ENCODE measurements around the gene TMCO1.
"Not testable (repeated sequence)": the region's sequence is repeated elsewhere in the genome, so short reads cannot be mapped to it uniquely, and the experiment has no call there.

Gene TMCO1

GRCh38 chr1:165683848-165684485 is 84.7 kb downstream of the TMCO1 start:
- no peaks in the 10 kb centered on the region for H3K9me3 Mint-ChIP-seq
- ATAC-seq (no peak), DNase-seq (ENCODE audit: low spot score in 2 of 2) (no peak)
- H3K4me1 Mint-ChIP-seq, result peaks cover 43% of the 10 kb centered on the region
- peaks cover 77% of the 10 kb centered on the region for H3K36me3 Mint-ChIP-seq
- H3K4me3 Mint-ChIP-seq, result no peak overlapping the region
- no peak overlapping the region for H3K27ac Mint-ChIP-seq

- Mint-ChIP-seq H3K27ac (peak overlapping the region; percentile 61), H3K36me3 (peaks cover 83% of the 10 kb centered on the region), H3K4me1 (peaks cover 30% of the 10 kb centered on the region)
- H3K4me3 Mint-ChIP-seq; H3K9me3 Mint-ChIP-seq; ATAC-seq; DNase-seq (ENCODE audit: low spot score in 2 of 2): not testable (repeated sequence)
Observed at GRCh38 chr1:165680773-165681172, 87.9 kb downstream of the TMCO1 start.

GRCh38 chr1:165680303-165680702 is 88.4 kb downstream of the TMCO1 start:
- ATAC-seq, result no peak
- Mint-ChIP-seq H3K4me1 (peaks cover 28% of the 10 kb centered on the region), H3K27ac (peak overlapping the region; percentile 61)

GRCh38 chr1:165679282-165680036 is 89.2 kb downstream of the TMCO1 start:
- ATAC-seq, result no peak
- Mint-ChIP-seq H3K9me3 (no peaks in the 10 kb centered on the region), H3K27ac (no peak overlapping the region), H3K4me1 (peaks cover 24% of the 10 kb centered on the region), H3K36me3 (peaks cover 77% of the 10 kb centered on the region), H3K4me3 (no peak overlapping the region)
- DNase-seq (ENCODE audit: low spot score in 2 of 2), result no peak

More at GRCh38 chr1:165680303-165680702, 88.4 kb downstream of the TMCO1 start:
- DNase-seq (ENCODE audit: low spot score in 2 of 2), result no peak
- Mint-ChIP-seq H3K4me3 (no peak overlapping the region), H3K9me3 (no peaks in the 10 kb centered on the region), H3K36me3 (peaks cover 82% of the 10 kb centered on the region)

- peak; percentile 46 for ATAC-seq
- Mint-ChIP-seq H3K4me1 (peaks cover 16% of the 10 kb centered on the region), H3K27ac (peak overlapping the region; percentile 68)
Observed at GRCh38 chr1:165678509-165678908, 90.2 kb downstream of the TMCO1 start.

More at GRCh38 chr1:165678509-165678908, 90.2 kb downstream of the TMCO1 start:
- peaks cover 75% of the 10 kb centered on the region for H3K36me3 Mint-ChIP-seq
- no peaks in the 10 kb centered on the region for H3K9me3 Mint-ChIP-seq
- H3K4me3 Mint-ChIP-seq, result no peak overlapping the region
- DNase-seq (ENCODE audit: low spot score in 2 of 2), result no peak

Data from stimulated activated effector memory CD8-positive, alpha-beta T cell treated with anti-CD3 and anti-CD28 coated beads, Interleukin-12 subunit alpha, Interleukin-12 subunit beta, amount 100 ng/mL, for 72 hours (primary cell).